Right atrium auricular region (tissue), 2 donors: Measurements from ENCODE around the gene NMRAL1. TPM values are rescaled to one million over a fixed set of nuclear protein-coding genes. Genes with fewer than 3 reads are reported as not detected.
A peak's percentile ranks its signal among the peaks of the same experiment; 100 is the strongest.

ENCODE experiments used
- DNase-seq: peaks from one replicate; pipeline ENCODE4 v3.0.0-alpha.2; 2019; ENCODE audit warnings: low spot score
- H3K27ac ChIP-seq, 2 donors: fragments of 200-600 bp; sonication (generic); 1 replicate in 1 of 2; 2 replicates in 1 of 2; pipeline ENCODE4 v1.5.1; 2016 to 2019
- H3K27me3 ChIP-seq, 2 donors: fragments of 200-600 bp; sonication (generic); one replicate each; pipeline versions ENCODE4 v1.5.1 to v1.6.0; 2017 to 2019
- H3K36me3 ChIP-seq: fragments of 200-600 bp; sonication (generic); one replicate; pipeline ENCODE4 v1.5.1; 2016
- H3K4me1 ChIP-seq, 2 donors: fragments of 200-600 bp; sonication (generic); one replicate each; pipeline versions ENCODE4 v1.5.1 to v1.6.0; 2017 to 2019
- H3K4me3 ChIP-seq, 2 donors: fragments of 200-600 bp; sonication (generic); 1 replicate in 1 of 2; 2 replicates in 1 of 2; pipeline ENCODE4 v1.5.1; 2017 to 2019; ENCODE audit warnings: mild to moderate bottlenecking in 1 of 2, moderate library complexity in 1 of 2
- H3K9me3 ChIP-seq, 2 donors: fragments of 200-600 bp; sonication (generic); one replicate each; pipeline ENCODE4 v1.5.1; 2019
- CTCF ChIP-seq, 2 donors: fragments of 200-600 bp; sonication (generic); IDR thresholded peaks; one replicate each; pipeline ENCODE4 v1.5.1; 2019; ENCODE audit warnings: antibody characterized with exemption in 2 of 2
- total RNA-seq, 2 donors: library from RNA; depleted of rRNA; stranded (reverse); fragments of >200 nt; gene quantifications; one replicate each; pipeline ENCODE4 v1.1.0, GENCODE V29; 2016

Gene NMRAL1
- total RNA-seq, 2 donors from 2014 or later: 18.7 to 36.3 TPM

DNA sequence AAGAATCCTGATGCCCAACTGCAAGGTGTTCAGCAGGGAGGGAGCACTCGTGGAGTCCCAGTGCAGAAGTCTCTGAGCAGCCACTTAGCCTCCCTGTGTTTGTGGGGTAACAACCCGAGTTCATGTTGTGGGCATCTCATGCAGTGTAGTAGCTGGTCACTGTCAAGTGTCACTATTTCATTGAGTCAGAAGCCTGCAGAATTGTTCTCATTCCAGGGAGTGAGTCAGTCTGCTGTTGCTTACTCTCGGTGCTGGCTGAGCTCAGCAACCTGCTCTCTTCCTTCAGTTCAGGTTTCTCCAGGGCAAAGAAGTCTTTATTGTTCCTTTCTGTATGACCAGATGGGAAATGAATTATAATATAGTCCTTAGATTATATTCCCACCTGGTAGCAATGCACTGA lies 25.8 kb upstream of the NMRAL1 start:
- Histone ChIP-seq H3K4me3 (peak overlapping the region; percentile 2 to 17), H3K27me3 (no peaks in the 10 kb centered on the region), H3K27ac (peak overlapping the region; percentile 61 to 86), H3K36me3 (peaks cover 16% of the 10 kb centered on the region), H3K4me1 (peaks cover 3 to 37% of the 10 kb centered on the region in 2 donors), H3K9me3 (no peaks in the 10 kb centered on the region)
- no peak for TF ChIP-seq CTCF (IDR thresholded peaks at IDR 0.05)
- no peak for DNase-seq

DNA sequence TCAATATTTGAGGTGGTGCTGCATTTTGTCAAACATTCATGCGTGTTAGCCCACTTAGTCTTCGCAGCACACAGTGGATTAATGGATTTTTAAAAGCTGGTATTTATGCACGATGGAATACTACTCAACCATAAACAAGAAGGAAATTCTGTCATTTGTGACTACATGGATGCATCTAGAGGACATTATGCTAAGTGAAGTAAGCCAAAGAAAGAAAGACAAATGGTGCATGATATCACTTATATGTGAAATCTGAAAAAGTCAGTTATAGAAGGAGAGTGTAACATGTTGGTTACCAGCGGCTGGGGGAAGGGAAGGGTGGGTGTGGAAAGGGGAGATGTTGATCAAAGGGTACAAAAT lies 24.8 kb upstream of the NMRAL1 start:
- H3K36me3 ChIP-seq: peaks cover 15% of the 10 kb centered on the region
- no peak overlapping the region for H3K4me3 ChIP-seq
- no peak overlapping the region for H3K27ac ChIP-seq
- no peaks in the 10 kb centered on the region for H3K9me3 ChIP-seq
- no peaks in the 10 kb centered on the region for H3K27me3 ChIP-seq
- TF ChIP-seq CTCF (IDR thresholded peaks at IDR 0.05): no peak
- H3K4me1 ChIP-seq: peaks cover 3 to 46% of the 10 kb centered on the region in 2 donors
- DNase-seq: no peak

- H3K36me3 ChIP-seq: peaks cover 15% of the 10 kb centered on the region
- no peak for DNase-seq
Measured at GRCh38 chr16:4498546-4499195, 24.2 kb upstream of the NMRAL1 start.

GRCh38 chr16:4496305-4496704 lies 21.9 kb upstream of the NMRAL1 start:
- Histone ChIP-seq H3K36me3 (peaks cover 15% of the 10 kb centered on the region), H3K4me1 (peaks cover 2 to 39% of the 10 kb centered on the region in 2 donors), H3K27me3 (no peaks in the 10 kb centered on the region), H3K9me3 (no peaks in the 10 kb centered on the region), H3K27ac (no peak overlapping the region), H3K4me3 (no peak overlapping the region)
- TF ChIP-seq CTCF (IDR thresholded peaks at IDR 0.05): no peak
- DNase-seq: no peak

More at GRCh38 chr16:4498546-4499195, 24.2 kb upstream of the NMRAL1 start:
- Histone ChIP-seq H3K4me3 (no peak overlapping the region), H3K9me3 (no peaks in the 10 kb centered on the region), H3K27me3 (no peaks in the 10 kb centered on the region), H3K27ac (no peak overlapping the region), H3K4me1 (peaks cover 3 to 46% of the 10 kb centered on the region in 2 donors)
- no peak for TF ChIP-seq CTCF (IDR thresholded peaks at IDR 0.05)

DNA sequence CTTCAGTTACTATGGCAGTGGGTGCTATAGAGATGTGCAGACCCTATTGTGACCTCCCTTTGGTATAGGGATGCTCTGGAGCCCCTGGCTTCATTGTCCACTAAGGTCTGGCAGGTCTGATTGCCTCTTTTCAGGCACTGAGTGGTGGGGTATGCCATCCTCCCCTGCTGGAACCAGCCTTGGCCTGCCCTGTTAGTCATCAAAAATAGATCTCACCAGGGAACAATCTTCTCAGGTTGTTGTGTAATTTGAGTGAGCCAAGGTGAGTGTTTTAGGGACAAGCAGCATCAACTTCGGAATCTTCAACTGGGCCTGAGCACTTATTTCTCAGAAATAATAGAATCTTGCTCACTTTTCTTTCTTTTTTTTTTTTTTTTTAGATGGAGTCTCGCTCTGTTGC lies 21.3 kb upstream of the NMRAL1 start:
- H3K4me1 ChIP-seq: peaks cover 0 to 34% of the 10 kb centered on the region in 2 donors
- no peak for DNase-seq
- no peak overlapping the region for H3K4me3 ChIP-seq
- no peaks in the 10 kb centered on the region for H3K9me3 ChIP-seq
- H3K27ac ChIP-seq: no peak overlapping the region
- peaks cover 15% of the 10 kb centered on the region for H3K36me3 ChIP-seq
- no peak for TF ChIP-seq CTCF (IDR thresholded peaks at IDR 0.05)
- H3K27me3 ChIP-seq: no peaks in the 10 kb centered on the region
